ENCODE data around the gene GLCE. TPM values are rescaled to one million over a fixed set of nuclear protein-coding genes. Genes with fewer than 3 reads are reported as not detected.
"Not testable (repeated sequence)": the region's sequence is repeated elsewhere in the genome, so short reads cannot be mapped to it uniquely, and the experiment has no call there.

GLCE gene
- polyA plus RNA-seq, 3 donors, result 5.1 to 13.2 (median 6.7) TPM

GRCh38 chr15:69153046-69153445 is 7.4 kb upstream of the GLCE start:
- WGBS, 3 donors, result 74 to 90% (median 89%) methylated on average over 2 of the region's 2 CpGs
- no peak overlapping the region for H3K27ac ChIP-seq (ENCODE audit: low read depth, low read length)

GRCh38 chr15:69153587-69153986 is 6.8 kb upstream of the GLCE start:
- WGBS, 3 donors, result 85 to 95% (median 94%) methylated on average over 2 of the region's 2 CpGs
- H3K27ac ChIP-seq (ENCODE audit: low read depth, low read length), result not testable (repeated sequence)

- H3K27ac ChIP-seq (ENCODE audit: low read depth, low read length), result no peak overlapping the region
Measured at GRCh38 chr15:69154078-69154477, 6.4 kb upstream of the GLCE start.

GRCh38 chr15:69154684-69155083 is 5.8 kb upstream of the GLCE start:
- 29 to 66% (median 37%) methylated on average over 4 of the region's 4 CpGs for WGBS, 3 donors
- no peak overlapping the region for H3K27ac ChIP-seq (ENCODE audit: low read depth, low read length)

GRCh38 chr15:69156736-69157381 is 3.6 kb upstream of the GLCE start:
- 66 to 81% (median 76%) methylated on average over 6 of the region's 6 CpGs for WGBS, 3 donors
- H3K27ac ChIP-seq (ENCODE audit: low read depth, low read length), result no peak overlapping the region

- H3K27ac ChIP-seq (ENCODE audit: low read depth, low read length), result no peak overlapping the region
- 72 to 85% (median 84%) methylated on average over 6 of the region's 6 CpGs for WGBS, 3 donors
Measured at GRCh38 chr15:69158201-69158842, 2.1 kb upstream of the GLCE start.

- 92 to 97% (median 94%) methylated on average over 6 of the region's 6 CpGs for WGBS, 3 donors
- no peak overlapping the region for H3K27ac ChIP-seq (ENCODE audit: low read depth, low read length)
Measured at GRCh38 chr15:69158843-69159240, 1.6 kb upstream of the GLCE start.

- no peak overlapping the region for H3K27ac ChIP-seq (ENCODE audit: low read depth, low read length)
- WGBS, 3 donors, result 16 to 32% (median 30%) methylated on average over 7 of the region's 7 CpGs
Measured at GRCh38 chr15:69159805-69160140, 662 bp upstream of the GLCE start.

- WGBS, 3 donors, result 0 to 1% (median 1%) methylated on average over 51 of the region's 51 CpGs
- H3K27ac ChIP-seq (ENCODE audit: low read depth, low read length), result no peak overlapping the region
Measured at GRCh38 chr15:69161079-69161877, 843 bp downstream of the GLCE start.

- 24 to 37% (median 30%) methylated on average over 5 of the region's 5 CpGs for WGBS, 3 donors
- no peak overlapping the region for H3K27ac ChIP-seq (ENCODE audit: low read depth, low read length)
Measured at GRCh38 chr15:69161878-69162213, 1.4 kb downstream of the GLCE start.

GRCh38 chr15:69163141-69163669 is 2.8 kb downstream of the GLCE start:
- H3K27ac ChIP-seq (ENCODE audit: low read depth, low read length), result no peak overlapping the region
- 78 to 96% (median 95%) methylated on average over 3 of the region's 3 CpGs for WGBS, 3 donors

GRCh38 chr15:69164807-69165636 is 4.6 kb downstream of the GLCE start:
- H3K27ac ChIP-seq (ENCODE audit: low read depth, low read length), result no peak overlapping the region
- 70 to 72% (median 71%) methylated on average over 3 of the region's 3 CpGs for WGBS, 3 donors

- 97 to 100% (median 99%) methylated on average over 1 of the region's 1 CpG for WGBS, 3 donors
- no peak overlapping the region for H3K27ac ChIP-seq (ENCODE audit: low read depth, low read length)
Measured at GRCh38 chr15:69165637-69166025, 5.2 kb downstream of the GLCE start.

- WGBS, 3 donors, result 64 to 90% (median 73%) methylated on average over 2 of the region's 2 CpGs
- no peak overlapping the region for H3K27ac ChIP-seq (ENCODE audit: low read depth, low read length)
Measured at GRCh38 chr15:69167218-69167846, 6.9 kb downstream of the GLCE start.

- 82 to 96% (median 93%) methylated on average over 7 of the region's 7 CpGs for WGBS, 3 donors
- not testable (repeated sequence) for H3K27ac ChIP-seq (ENCODE audit: low read depth, low read length)
Measured at GRCh38 chr15:69168361-69168760, 7.9 kb downstream of the GLCE start.

- WGBS, 3 donors, result 97 to 99% (median 97%) methylated on average over 3 of the region's 3 CpGs
- not testable (repeated sequence) for H3K27ac ChIP-seq (ENCODE audit: low read depth, low read length)
Measured at GRCh38 chr15:69169540-69169939, 9.1 kb downstream of the GLCE start.

GRCh38 chr15:69170597-69170996 is 10.2 kb downstream of the GLCE start:
- no peak overlapping the region for H3K27ac ChIP-seq (ENCODE audit: low read depth, low read length)
- 62 to 88% (median 78%) methylated on average over 3 of the region's 3 CpGs for WGBS, 3 donors

GRCh38 chr15:69172847-69173246 is 12.4 kb downstream of the GLCE start:
- WGBS, 3 donors, result 32 to 96% (median 90%) methylated on average over 2 of the region's 2 CpGs
- no peak overlapping the region for H3K27ac ChIP-seq (ENCODE audit: low read depth, low read length)

Data from adipose tissue (tissue), 3 donors.